HG02623 (cell line): ENCODE results near the gene CT45A3.
"Not testable (repeated sequence)": the region's sequence is repeated elsewhere in the genome, so short reads cannot be mapped to it uniquely, and the experiment has no call there.

Experiments
- ATAC-seq: cut with Tn5 transposase; IDR thresholded peaks from one replicate; pipeline ENCODE4 v1.9.1; 2021; ENCODE audit warnings: moderate library complexity; ENCODE audit not compliant: unreplicated experiment

CT45A3 gene

GRCh38 chrX:135768091-135768490, at the start of gene CT45A3:
TSS of gene CT45A3 (minus strand) at chrX:135768191. CDS start at chrX:135764444, 3,747 bp downstream.
- ATAC-seq, result not testable (repeated sequence)

- ATAC-seq, result not testable (repeated sequence)
These were observed 34.7 kb upstream of the CT45A3 start, which contains the start of gene CT45A6 for GRCh38 chrX:135802687-135803086. TSS of gene CT45A6 (minus strand) at chrX:135802787. CDS start at chrX:135798993, 3,794 bp downstream.

- not testable (repeated sequence) for ATAC-seq
These were observed 17.4 kb upstream of the CT45A3 start, which contains the start of gene CT45A5 for GRCh38 chrX:135785403-135785802. TSS of gene CT45A5 (minus strand) at chrX:135785503. CDS start at chrX:135781729, 3,774 bp downstream.

- ATAC-seq, result not testable (repeated sequence)
These were observed 23.3 kb downstream of the CT45A3 start for GRCh38 chrX:135744739-135745138.

GRCh38 chrX:135741192-135741715, 26.7 kb downstream of the CT45A3 start:
- no peak for ATAC-seq

GRCh38 chrX:135740681-135741149, 27.3 kb downstream of the CT45A3 start:
- ATAC-seq, result no peak

GRCh38 chrX:135737366-135738071, 30.5 kb downstream of the CT45A3 start:
- ATAC-seq, result no peak

GRCh38 chrX:135734666-135735065, 33.3 kb downstream of the CT45A3 start:
- ATAC-seq, result not testable (repeated sequence)

GRCh38 chrX:135713795-135714194, 54.2 kb downstream of the CT45A3 start:
- ATAC-seq, result no peak

- not testable (repeated sequence) for ATAC-seq
These were observed 54.8 kb downstream of the CT45A3 start, which contains the start of gene CT45A1 for GRCh38 chrX:135713183-135713689. TSS of gene CT45A1 (plus strand) at chrX:135713639. CDS start at chrX:135718941, 5,302 bp downstream.
